ENCODE measurements around the gene ALG12. TPM values are rescaled to one million over a fixed set of nuclear protein-coding genes. Genes with fewer than 3 reads are reported as not detected.

The ALG12 gene
- total RNA-seq, 1 donor from 2014 or later: 26.2 TPM

DNA sequence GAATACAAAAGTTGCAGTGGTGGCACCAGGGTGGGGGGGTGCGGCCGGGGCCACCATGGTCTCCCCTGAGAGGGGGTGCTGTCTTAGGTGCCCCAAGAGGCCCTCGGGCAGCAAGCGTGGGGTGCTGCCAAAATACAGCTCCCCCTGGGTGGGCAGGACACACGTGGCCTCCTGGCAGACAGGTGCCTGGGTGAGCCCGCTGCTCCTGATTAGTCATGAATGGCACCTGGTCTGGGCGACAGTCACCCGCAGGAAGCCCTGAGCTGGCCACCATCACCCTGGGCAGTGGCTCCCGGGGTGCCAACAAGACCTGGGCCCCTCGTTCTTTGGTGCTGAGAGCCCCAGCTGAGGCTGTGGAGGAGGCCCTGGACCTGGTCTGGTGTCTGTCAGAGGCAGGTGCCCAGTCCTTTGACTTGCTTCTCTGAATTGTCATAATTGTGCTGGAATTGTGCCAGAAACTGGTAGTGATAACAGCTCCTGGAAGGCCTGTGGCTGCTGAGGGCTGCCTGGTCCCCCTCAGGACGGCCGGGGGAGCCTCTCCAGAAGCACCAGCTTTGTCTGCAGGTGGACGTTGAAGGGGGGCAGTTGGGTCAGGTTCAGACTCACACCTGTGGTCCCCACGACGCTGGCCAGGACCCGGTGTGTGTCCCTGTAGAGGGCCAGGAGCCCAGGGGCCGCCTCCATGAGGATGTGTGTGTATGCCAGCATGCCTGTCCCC lies 14.8 kb downstream of the ALG12 start:
- H3K79me2 ChIP-seq (ENCODE audit: insufficient read depth, low read length): no peaks in the 10 kb centered on the region
- H3K27ac Mint-ChIP-seq (ENCODE audit: unreplicated experiment): no peak overlapping the region
- no peaks in the 10 kb centered on the region for H3K4me1 Mint-ChIP-seq (ENCODE audit: low read depth, unreplicated experiment)
- no peak overlapping the region for H2AFZ ChIP-seq (ENCODE audit: low read depth, low read length)
- no peaks in the 10 kb centered on the region for H3K27me3 ChIP-seq (ENCODE audit: insufficient read depth, low read length)
- no peak overlapping the region for H3K4me3 Mint-ChIP-seq (ENCODE audit: unreplicated experiment)
- H3K4me1 ChIP-seq (ENCODE audit: insufficient read depth, low read length): no peaks in the 10 kb centered on the region
- peaks cover 60% of the 10 kb centered on the region for H4K20me1 ChIP-seq (ENCODE audit: insufficient read depth, low read length)
- no peak for FAIRE-seq
- no peak overlapping the region for H3K9ac ChIP-seq (ENCODE audit: low read length)
- peaks cover 8% of the 10 kb centered on the region for H3K36me3 ChIP-seq (ENCODE audit: insufficient read depth, low read length)
- no peaks in the 10 kb centered on the region for H3K27me3 Mint-ChIP-seq (ENCODE audit: low read depth, unreplicated experiment)
- H3K4me2 ChIP-seq (ENCODE audit: low read length): no peak overlapping the region
- no peak overlapping the region for H3K27ac ChIP-seq (ENCODE audit: low read depth, low read length)
- DNase-seq (ENCODE audit: low read depth): no peak
- peaks cover 21% of the 10 kb centered on the region for H3K36me3 Mint-ChIP-seq (ENCODE audit: low read depth, unreplicated experiment)
- H3K9me3 Mint-ChIP-seq (ENCODE audit: unreplicated experiment): peaks cover 4% of the 10 kb centered on the region
- TF ChIP-seq EZH2 (IDR thresholded peaks at IDR 0.05; ENCODE audit: insufficient read depth, low read length): no peak
- TF ChIP-seq, protein P1, sequence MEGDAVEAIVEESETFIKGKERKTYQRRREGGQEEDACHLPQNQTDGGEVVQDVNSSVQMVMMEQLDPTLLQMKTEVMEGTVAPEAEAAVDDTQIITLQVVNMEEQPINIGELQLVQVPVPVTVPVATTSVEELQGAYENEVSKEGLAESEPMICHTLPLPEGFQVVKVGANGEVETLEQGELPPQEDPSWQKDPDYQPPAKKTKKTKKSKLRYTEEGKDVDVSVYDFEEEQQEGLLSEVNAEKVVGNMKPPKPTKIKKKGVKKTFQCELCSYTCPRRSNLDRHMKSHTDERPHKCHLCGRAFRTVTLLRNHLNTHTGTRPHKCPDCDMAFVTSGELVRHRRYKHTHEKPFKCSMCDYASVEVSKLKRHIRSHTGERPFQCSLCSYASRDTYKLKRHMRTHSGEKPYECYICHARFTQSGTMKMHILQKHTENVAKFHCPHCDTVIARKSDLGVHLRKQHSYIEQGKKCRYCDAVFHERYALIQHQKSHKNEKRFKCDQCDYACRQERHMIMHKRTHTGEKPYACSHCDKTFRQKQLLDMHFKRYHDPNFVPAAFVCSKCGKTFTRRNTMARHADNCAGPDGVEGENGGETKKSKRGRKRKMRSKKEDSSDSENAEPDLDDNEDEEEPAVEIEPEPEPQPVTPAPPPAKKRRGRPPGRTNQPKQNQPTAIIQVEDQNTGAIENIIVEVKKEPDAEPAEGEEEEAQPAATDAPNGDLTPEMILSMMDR (IDR thresholded peaks at IDR 0.05; ENCODE audit: insufficient read depth, low read depth, low read length): no peak
- peaks cover 4% of the 10 kb centered on the region for H3K9me3 ChIP-seq (ENCODE audit: insufficient read depth, low read depth, low read length)
- no peak overlapping the region for H3K4me3 ChIP-seq (ENCODE audit: insufficient read depth, low read depth, low read length)

DNA sequence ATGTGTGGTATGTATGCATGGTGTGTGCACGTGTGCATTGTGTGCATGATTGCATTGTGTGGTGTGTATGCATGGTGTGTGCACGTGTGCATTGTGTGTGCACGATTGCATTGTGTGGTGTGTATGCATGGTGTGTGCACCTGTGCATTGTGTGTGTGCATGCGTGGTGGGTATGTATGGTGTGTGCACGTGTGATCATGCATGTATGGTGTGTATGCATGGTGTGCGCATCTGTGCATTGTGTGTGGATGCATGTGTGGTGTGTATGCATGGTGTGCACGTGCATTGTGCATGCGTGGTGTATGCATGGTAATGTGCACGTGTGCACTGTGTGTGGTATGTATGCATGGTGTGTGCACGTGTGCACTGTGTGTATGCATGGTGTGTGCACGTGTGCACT lies 16.8 kb downstream of the ALG12 start:
- Mint-ChIP-seq H3K9me3 (ENCODE audit: unreplicated experiment) (peaks cover 2% of the 10 kb centered on the region), H3K4me1 (ENCODE audit: low read depth, unreplicated experiment) (no peaks in the 10 kb centered on the region), H3K27ac (ENCODE audit: unreplicated experiment) (no peak overlapping the region), H3K27me3 (ENCODE audit: low read depth, unreplicated experiment) (no peaks in the 10 kb centered on the region), H3K4me3 (ENCODE audit: unreplicated experiment) (no peak overlapping the region), H3K36me3 (ENCODE audit: low read depth, unreplicated experiment) (peaks cover 17% of the 10 kb centered on the region)
- Histone ChIP-seq H3K79me2 (ENCODE audit: insufficient read depth, low read length) (no peaks in the 10 kb centered on the region), H3K27me3 (ENCODE audit: insufficient read depth, low read length) (no peaks in the 10 kb centered on the region), H3K9ac (ENCODE audit: low read length) (no peak overlapping the region), H3K36me3 (ENCODE audit: insufficient read depth, low read length) (peaks cover 8% of the 10 kb centered on the region), H3K9me3 (ENCODE audit: insufficient read depth, low read depth, low read length) (peaks cover 4% of the 10 kb centered on the region), H4K20me1 (ENCODE audit: insufficient read depth, low read length) (peaks cover 50% of the 10 kb centered on the region), H3K27ac (ENCODE audit: low read depth, low read length) (no peak overlapping the region), H3K4me1 (ENCODE audit: insufficient read depth, low read length) (no peaks in the 10 kb centered on the region), H3K4me2 (ENCODE audit: low read length) (no peak overlapping the region), H2AFZ (ENCODE audit: low read depth, low read length) (no peak overlapping the region), H3K4me3 (ENCODE audit: insufficient read depth, low read depth, low read length) (no peak overlapping the region)
- TF ChIP-seq EZH2 (IDR thresholded peaks at IDR 0.05; ENCODE audit: insufficient read depth, low read length): no peak
- TF ChIP-seq, protein P1 (IDR thresholded peaks at IDR 0.05; ENCODE audit: insufficient read depth, low read depth, low read length): no peak
- DNase-seq (ENCODE audit: low read depth) (no peak), FAIRE-seq (no peak)
